GM12873 (cell line): ENCODE data around the gene BUD23.

Source experiments
- TF ChIP-seq, protein P1 (sequence below): IDR thresholded peaks from 2 replicates; pipeline ENCODE4 v1.5.1; 2012; ENCODE audit warnings: low read depth, mild to moderate bottlenecking, moderate library complexity, low read length, control low read depth; ENCODE audit not compliant: insufficient read depth; ENCODE audit errors: missing control alignments

Gene BUD23

DNA sequence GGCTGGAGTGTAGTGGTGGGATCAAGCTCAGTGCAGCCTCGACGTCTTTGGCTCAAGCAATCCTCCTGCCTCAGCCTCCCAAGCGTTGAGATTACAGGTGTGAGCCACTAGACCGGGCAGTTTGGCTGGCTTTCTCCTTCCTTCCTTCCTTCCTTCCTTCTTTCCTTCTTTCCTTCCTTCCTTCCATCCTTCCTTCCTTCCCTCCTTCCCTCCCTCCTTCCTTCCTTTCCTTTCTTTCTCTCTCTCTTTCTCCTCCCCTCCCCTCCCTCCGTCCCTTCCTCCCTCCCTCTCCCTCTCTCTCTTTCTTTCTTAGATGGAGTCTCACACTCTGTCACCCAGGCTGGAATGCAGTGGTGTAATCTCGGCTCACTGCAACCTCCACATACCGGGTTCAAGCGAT is 23.4 kb upstream of the BUD23 start:
- TF ChIP-seq, protein P1, sequence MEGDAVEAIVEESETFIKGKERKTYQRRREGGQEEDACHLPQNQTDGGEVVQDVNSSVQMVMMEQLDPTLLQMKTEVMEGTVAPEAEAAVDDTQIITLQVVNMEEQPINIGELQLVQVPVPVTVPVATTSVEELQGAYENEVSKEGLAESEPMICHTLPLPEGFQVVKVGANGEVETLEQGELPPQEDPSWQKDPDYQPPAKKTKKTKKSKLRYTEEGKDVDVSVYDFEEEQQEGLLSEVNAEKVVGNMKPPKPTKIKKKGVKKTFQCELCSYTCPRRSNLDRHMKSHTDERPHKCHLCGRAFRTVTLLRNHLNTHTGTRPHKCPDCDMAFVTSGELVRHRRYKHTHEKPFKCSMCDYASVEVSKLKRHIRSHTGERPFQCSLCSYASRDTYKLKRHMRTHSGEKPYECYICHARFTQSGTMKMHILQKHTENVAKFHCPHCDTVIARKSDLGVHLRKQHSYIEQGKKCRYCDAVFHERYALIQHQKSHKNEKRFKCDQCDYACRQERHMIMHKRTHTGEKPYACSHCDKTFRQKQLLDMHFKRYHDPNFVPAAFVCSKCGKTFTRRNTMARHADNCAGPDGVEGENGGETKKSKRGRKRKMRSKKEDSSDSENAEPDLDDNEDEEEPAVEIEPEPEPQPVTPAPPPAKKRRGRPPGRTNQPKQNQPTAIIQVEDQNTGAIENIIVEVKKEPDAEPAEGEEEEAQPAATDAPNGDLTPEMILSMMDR, result no peak

DNA sequence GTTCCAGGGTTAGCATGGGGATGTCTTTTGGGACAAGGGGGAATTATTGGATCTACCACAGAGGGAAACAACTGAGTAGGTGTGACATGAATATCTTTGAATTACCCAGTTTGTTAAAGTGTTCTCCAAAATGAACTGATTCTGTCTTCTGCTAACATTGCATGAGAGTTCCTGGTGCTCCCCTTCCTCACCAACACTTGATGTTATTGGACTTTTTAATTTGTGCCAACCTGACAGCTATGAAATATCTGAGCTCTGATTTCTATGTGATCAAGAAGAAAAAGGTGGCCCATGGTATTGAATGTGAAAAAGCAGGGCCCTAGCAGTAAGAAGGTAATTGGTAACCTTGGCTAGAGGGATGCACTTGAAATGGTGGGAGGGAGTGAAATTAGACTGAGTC is 20.4 kb upstream of the BUD23 start:
- TF ChIP-seq, protein P1, result no peak

DNA sequence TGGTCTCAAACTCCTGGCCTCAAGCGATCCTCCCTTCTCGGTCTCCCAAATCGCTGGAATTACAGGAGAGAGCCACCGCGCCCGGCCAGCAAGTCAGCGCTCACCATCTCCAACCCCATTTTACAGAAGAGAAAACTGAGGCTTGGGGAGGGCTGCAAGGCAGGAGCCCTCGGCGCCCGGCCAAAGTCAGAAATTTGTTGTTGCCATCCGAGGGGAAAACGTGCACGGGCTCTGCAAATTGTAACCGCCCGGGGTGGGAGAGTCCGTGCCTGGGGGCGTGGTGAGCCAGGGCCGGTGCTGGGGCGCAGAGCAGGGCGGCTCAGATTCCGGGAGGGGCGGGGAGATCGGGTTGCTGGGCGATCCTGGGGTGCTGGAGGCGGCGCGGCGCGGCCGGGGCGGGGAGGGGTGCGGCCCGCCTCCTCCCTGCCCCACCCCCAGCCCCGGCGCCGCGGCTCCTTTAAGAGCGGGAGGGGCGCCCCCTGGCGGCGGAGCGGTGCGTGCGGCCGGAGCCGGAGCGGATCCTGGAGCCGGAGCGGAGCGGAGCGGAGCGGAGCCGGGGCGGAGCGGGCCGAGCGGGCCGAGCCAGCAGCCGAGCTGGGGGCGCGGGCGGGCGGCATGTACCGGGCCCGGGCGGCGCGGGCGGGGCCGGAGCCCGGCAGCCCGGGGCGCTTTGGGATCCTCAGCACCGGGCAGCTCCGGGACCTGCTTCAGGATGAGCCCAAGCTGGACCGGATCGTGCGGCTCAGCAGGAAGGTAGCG is 15.9 kb upstream of the BUD23 start, which contains the start of gene VPS37D:
TSS of gene VPS37D (plus strand) at position 488 of the 759 bp plus-strand sequence. CDS start at position 616, 128 bp downstream.
- TF ChIP-seq, protein P1, result peak; percentile 62

DNA sequence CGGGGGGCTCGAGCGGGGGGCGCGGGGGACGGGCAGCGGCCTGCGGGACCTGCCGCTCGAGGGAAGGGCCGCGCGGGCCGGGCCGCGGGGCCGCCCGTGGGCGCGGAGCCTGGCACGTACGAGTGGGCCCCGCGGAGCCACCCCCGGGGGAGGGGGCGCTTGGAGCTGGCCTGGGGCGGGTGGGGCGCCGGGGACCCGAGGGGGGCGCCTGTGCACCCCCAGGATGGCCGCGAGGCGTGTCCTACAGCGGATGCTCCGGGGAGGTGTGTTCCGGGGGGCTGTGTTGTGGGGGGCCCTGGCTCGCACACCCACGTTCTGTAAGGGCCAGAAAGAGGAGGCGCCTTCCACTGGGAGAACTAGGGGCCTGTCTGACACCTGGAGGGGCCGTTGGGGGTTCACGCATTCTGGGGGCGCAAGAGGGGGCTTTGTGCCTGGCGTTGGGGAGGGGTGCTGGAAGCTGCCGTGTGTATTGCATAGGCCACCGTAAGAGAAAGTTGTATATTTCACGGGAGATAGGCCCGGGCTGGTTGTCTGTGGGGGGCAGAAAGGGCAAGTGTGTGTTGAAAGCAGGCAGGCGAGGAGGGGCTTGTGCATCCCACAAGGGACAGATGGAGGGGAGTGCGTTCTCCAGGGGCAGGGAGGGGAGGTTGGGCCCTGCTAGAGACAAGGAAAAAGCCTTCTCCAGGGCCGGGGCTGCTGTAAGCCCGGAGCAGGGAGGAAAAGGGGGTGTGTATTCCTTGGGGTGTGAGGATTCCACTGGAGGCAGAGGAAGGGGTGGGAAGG is 15.1 kb upstream of the BUD23 start:
- TF ChIP-seq, protein P1, result no peak

DNA sequence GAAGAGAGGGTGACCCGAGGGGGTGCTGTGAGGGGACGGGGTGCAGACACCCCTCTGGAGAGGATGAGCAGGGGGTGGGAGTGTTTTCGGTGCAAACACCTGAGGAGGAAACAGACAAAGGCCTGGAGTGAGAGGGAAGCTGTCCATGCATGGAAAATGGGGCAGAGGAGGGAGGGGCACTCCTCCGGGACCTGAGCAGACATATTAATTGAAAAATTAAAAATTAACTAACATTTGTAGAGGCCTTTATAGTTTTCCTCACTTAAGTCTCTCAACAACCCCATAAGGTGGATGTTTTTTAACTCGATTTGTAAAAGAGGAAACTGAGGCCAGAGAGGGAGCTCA is 14.5 kb upstream of the BUD23 start:
- TF ChIP-seq, protein P1, result no peak

DNA sequence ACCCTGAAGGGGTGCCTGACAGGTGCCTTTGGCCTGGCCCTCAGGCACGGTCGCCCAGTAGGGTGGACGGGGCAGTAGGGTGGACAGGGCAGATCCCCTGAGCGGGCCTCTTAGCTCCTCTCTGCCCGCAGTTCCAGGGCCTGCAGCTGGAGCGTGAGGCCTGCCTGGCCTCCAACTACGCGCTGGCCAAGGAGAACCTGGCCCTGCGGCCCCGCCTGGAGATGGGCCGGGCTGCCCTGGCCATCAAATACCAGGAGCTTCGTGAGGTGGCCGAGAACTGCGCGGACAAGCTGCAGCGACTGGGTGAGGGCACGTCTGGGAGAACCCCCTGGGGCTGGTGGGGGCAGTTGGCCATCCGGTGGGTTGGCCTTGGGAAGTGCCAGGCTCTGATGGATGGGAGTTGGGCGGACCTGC is 14.1 kb upstream of the BUD23 start:
- TF ChIP-seq, protein P1, result no peak

DNA sequence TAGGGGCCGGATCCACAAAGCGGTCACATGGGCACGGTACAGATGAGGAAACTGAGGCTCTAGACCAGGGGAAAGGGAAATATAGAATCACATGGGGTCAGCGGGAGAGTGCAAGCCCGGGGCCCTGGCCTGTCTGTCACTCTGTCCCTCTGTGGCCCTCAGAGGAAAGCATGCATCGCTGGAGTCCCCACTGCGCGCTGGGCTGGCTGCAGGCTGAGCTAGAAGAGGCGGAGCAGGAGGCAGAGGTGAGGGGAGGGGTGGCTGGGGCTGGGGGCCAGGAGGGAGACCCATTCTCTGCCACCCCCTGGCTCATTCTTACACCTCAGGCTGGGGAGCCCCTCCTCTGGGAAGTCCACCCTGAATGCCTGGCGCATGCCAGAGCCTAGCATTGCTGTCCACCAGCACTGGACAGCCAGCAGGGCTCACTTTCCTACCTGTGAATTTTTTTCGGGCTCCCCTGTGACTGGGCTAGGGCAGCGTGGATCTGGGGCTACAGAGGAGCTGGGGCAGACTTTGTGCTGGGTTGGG is 13.5 kb upstream of the BUD23 start:
- TF ChIP-seq, protein P1, result no peak
